ENCODE data around the gene PSMD13. TPM values are rescaled to one million over a fixed set of nuclear protein-coding genes. Genes with fewer than 3 reads are reported as not detected.

PSMD13 gene
- total RNA-seq, 1 experiment from 2014 or later: 141 TPM

DNA sequence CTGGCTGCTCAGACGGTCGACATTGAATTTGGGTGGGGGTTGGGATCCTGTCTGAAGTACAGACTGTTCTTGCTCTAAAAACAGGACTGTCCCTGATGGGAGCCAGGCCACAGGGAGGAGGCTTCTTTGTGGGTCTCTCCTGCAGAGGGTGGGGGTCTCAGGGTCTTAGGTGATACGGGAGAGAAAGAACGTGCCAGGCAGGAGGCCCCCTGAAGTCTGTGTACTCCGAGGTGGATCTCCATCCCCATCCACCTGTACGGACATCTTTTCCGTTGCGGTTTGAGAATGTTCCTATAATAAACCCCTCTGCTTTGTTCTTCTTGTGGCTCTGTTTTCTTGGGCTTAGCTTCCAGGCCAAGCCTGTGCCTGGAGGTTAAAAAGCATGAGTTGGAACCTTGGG is 15.9 kb downstream of the PSMD13 start:
- no peak overlapping the region for H3K56ac ChIP-seq (ENCODE audit: insufficient read length, low read depth, low read length)
- no peak overlapping the region for H4K8ac ChIP-seq (replicated peaks; ENCODE audit: insufficient read length, low read depth, low read length)
- no peak overlapping the region for H3K27ac ChIP-seq (ENCODE audit: insufficient read length, low read depth, low read length)
- no peak overlapping the region for H3K14ac ChIP-seq (ENCODE audit: insufficient read depth, low read length)
- H2AFZ ChIP-seq (ENCODE audit: low read length): no peak overlapping the region
- H3T11ph ChIP-seq (ENCODE audit: low read length): no peak overlapping the region
- no peak overlapping the region for H3K4me2 ChIP-seq (ENCODE audit: insufficient read depth, insufficient read length, low read length)
- no peak overlapping the region for H2AK5ac ChIP-seq (ENCODE audit: insufficient read length, low read length)
- no peak overlapping the region for H2BK15ac ChIP-seq (ENCODE audit: low read depth, low read length)
- no peak for TF ChIP-seq CTCF (conservative IDR thresholded peaks at IDR 0.05)
- no peaks in the 10 kb centered on the region for H3K23me2 ChIP-seq (ENCODE audit: insufficient read length, low read depth, low read length, poor library complexity, severe bottlenecking)
- Mint-ChIP-seq H3K36me3 (ENCODE audit: insufficient read depth in 1 of 3, low read depth in 3 of 3) (peaks cover 35 to 52% (median 36%) of the 10 kb centered on the region in 3 experiments), H3K9me3 (no peaks in the 10 kb centered on the region; a peak in 1 of 5 replicates), H3K4me3 (no peak overlapping the region), H3K27me3 (ENCODE audit: low read depth) (no peaks in the 10 kb centered on the region; the same call in 1 of the 2 replicates), H3K27ac (no peak overlapping the region), H3K4me1 (peaks cover 0 to 5% of the 10 kb centered on the region in 2 experiments; a peak in 2 of 4 replicates)
- H3K9ac ChIP-seq (ENCODE audit: extremely low read depth, insufficient read length, low read length): no peak overlapping the region
- DNase-seq: no peak
- no peak overlapping the region for H3K23ac ChIP-seq (ENCODE audit: insufficient read length, low read depth, low read length)
- no peaks in the 10 kb centered on the region for H3K4me1 ChIP-seq (ENCODE audit: insufficient read depth, low read length)
- no peaks in the 10 kb centered on the region for H3K27me3 ChIP-seq (ENCODE audit: insufficient read depth, low read length)
- H2BK12ac ChIP-seq (ENCODE audit: insufficient read length, low read depth, low read length): no peak overlapping the region
- H4K20me1 ChIP-seq (ENCODE audit: control insufficient read depth, insufficient read depth, insufficient read length): no peaks in the 10 kb centered on the region
- no peak overlapping the region for H4K91ac ChIP-seq (ENCODE audit: insufficient read length, low read depth, low read length)
- no peak overlapping the region for H4K5ac ChIP-seq (ENCODE audit: insufficient read length, low read depth, low read length)
- no peak overlapping the region for H2BK120ac ChIP-seq (ENCODE audit: low read depth, low read length, poor library complexity, severe bottlenecking)
- WGBS (ENCODE audit: extremely low coverage, insufficient read length, low lambda C conversion rate): no CpG with 5 or more reads among the region's 8 CpGs
- H3K18ac ChIP-seq (ENCODE audit: insufficient read length, low read depth, low read length): no peak overlapping the region
- no peak overlapping the region for H2BK20ac ChIP-seq (ENCODE audit: low read depth, low read length, poor library complexity, severe bottlenecking)
- H3K79me2 ChIP-seq (ENCODE audit: insufficient read depth, low read length): no peaks in the 10 kb centered on the region
- H2BK5ac ChIP-seq (ENCODE audit: insufficient read length, low read length): no peak overlapping the region
- H3K4ac ChIP-seq (ENCODE audit: low read depth, low read length): no peak overlapping the region
- no peaks in the 10 kb centered on the region for H3K9me3 ChIP-seq (ENCODE audit: control insufficient read depth, low read depth, low read length)
- H3K79me1 ChIP-seq (ENCODE audit: insufficient read depth, low read depth, low read length, poor library complexity, severe bottlenecking): no peaks in the 10 kb centered on the region

All from H9 (cell line).